HG02884 (cell line): ENCODE data around the gene CCR7.

ENCODE experiments used
- ATAC-seq: cut with Tn5 transposase; IDR thresholded peaks from one replicate; pipeline ENCODE4 v1.9.1; 2021; ENCODE audit warnings: mild to moderate bottlenecking, moderate library complexity; ENCODE audit not compliant: unreplicated experiment

CCR7 gene

DNA sequence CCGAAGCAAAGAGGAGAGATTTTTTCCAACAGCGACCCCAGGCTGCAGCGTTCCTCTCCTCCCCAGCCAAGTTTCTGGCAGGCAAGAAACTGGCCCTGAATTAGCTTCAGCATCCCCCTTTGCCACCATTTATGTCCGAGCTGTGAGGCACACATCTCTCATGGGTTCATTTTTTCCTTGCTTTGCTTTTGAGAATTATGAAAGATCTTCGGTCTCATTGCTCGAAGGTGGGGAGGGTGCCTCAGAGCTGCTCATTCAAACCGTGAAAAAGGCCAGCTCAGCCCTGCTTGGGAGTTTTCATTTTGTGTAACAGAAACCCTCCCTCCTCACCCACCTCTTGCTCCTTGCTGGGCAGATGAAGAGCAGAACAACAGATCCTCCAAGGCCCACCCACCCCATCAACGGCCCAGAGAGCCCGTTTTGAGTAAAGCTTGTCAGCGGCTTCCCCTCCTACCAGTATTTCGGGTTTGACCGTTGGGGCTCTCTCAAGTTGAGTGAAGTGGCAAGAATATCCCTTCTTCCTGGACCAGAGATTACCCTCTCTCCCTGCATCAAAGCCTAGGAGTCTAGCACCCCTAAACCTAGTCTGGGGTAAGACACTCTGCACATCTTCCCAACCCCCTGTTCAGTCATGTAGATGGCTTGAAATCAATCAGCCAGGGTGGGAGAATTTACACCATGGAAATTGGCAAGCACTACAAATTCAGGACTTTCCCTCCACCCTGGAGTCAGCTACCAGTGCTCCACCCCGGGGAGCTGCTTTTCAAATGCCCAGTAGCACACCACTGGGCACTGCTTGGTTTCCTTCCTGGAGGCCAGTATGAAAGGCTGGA is 1.8 kb downstream of the CCR7 start:
- no peak for ATAC-seq

DNA sequence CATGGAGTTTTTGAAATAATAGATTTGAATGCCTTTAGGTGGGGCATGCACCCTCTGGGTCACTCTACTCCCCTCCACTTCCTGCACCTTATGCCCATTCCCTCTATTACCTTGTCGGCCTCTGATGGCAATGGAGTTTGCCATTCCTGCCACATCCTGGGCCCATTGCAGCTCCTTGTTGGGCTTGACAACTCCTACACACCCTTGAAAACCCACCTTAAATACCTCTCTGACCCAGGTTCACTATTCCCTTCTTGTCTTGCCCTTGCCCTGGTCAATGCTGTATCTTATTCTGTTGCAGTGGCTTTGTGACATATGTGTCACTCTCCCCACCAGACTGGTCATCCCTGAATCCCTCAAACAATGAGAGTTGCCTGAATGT is 2.4 kb downstream of the CCR7 start:
- ATAC-seq: no peak

DNA sequence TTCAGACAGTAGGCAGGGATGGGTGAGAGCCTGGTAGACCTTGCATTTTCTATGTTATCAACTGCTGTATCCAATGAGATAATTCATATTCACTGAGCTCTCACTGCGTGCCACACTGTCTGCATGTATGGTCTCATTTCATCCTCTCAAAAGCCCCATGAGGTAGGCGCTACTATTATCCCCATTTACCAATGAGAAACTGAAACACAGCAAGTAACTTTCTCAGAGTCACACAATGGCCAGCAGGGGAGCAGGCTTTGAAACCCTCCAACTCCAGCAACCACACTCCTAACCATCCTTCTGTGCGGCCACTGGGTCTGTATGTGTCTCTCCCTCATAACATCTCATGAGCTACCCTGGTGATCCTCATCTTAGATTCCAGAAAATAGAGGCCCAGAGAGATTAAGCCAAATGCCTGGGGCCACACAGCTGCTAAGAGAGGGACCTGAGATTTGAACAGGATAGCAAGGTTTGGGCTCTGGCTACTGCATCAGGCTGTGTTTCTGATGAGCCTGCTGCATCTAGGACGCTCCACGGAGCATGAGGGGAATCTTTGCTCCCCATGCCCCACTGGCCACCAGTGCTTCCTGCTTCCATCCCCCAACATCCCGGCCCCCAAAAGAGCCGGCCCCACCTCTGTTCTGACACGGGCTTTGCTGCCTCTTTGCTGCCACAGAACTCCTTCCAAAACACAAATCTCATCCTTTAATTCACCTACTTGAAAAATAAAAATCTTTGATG is 3.2 kb downstream of the CCR7 start:
- ATAC-seq: no peak

DNA sequence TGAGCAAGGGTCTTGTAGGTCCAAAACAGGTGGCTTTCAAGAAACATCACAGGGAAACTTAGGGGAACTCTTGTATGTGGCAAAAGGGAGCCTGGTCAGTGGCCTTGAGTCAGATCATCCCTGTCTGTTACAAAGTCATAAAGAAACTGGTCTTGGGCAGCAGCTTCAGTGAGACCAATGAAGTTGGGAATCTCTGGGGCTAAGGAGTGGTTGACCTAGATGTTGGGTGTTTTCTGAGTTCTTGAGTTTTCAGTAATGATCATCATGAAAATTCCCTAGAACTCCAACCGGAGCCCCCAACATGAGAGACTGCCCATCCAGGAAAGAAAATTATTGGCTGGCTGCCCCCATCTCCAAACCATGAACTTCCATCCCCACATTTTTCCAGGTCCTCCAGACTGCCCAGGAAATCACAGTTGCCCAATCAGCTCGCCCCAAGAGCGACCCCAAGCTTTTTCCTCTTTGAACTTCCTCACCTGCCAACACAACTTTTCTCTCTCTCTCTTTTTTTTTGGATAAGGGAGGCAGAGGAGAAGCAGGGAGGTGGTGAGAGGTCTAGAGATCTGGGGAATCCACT is 3.9 kb downstream of the CCR7 start:
- peak; percentile 33 for ATAC-seq

DNA sequence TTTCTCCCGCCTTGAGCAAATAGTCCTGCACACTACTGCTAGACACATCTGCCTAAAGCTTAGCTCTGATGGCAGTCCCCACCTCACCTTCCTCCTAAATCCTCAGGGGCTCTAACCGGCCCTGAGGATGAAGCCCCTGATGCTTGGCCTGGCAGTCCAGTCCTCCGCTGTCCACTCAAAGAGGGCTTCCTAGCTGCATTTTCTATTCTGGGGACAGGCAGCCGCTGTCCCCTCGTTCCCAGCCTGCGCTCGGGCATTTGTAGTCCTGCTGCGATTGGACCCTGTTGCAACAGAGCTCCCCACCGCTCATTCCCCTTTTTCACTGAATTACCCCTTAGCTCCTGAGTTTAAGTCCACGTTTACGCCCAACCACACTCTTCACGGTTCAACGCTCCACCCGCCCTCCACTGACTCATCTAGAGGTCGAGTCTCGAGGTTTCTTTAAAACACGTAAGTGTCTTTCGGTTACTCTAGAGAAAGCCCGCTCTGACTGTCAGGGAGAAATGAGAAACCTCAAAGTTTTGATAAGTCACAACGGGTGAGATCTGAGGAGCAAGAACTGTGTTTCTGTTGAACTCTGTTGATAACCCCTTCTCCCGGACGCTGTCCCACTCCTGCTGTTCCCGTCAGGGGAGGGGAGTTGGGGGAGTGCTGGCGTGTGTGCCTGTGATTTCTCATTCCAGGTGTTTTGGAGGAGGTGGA is 4.5 kb downstream of the CCR7 start:
- ATAC-seq: peak; percentile 55

DNA sequence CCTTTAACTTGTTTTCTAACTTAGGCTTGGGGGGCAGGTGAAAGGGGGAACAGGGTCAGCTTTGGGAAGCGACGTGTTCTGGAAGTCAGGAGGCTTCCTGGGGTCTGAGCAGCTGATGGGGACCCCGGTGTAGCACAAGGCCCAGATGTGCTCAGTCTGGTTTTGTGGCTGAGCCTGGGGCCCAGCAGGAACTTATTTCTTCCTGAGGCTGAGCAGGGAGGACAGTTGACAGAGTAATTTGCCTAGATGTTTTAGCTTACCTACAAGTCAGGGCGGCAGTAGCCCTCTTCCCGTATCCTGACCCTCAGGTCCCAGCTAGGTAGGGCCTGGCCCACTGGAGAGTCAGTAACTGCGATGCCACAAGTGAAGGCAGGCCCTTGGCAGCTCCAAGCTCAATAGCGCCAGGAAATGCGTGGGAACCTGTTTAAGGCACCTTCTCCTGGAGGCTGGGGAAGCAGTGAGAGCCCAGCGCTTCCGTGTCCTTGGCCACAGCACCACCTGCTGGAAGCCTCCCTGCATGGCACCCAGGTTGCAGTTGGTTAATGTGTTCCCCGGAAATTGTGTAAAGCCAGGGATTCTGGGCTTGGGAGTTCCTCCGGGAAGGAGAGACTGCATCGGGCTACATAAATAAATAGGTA is 5.2 kb downstream of the CCR7 start:
- ATAC-seq: no peak

DNA sequence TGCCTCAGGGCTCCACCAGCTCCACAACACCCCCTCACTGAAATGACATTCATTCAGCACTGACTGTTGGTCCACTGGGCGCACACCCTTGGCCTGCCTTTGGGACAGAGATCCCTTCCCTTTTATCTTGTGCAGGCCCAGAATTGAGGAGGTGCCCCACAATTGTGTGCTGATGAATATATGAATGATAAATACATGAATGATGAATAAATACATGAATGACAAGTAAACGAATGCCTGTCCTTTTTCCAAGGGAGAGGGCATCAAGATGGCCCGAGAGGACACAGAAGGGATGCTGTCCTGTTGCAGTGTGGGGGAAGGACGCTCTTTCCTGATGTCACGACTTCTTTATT is 5.7 kb downstream of the CCR7 start:
- no peak for ATAC-seq

DNA sequence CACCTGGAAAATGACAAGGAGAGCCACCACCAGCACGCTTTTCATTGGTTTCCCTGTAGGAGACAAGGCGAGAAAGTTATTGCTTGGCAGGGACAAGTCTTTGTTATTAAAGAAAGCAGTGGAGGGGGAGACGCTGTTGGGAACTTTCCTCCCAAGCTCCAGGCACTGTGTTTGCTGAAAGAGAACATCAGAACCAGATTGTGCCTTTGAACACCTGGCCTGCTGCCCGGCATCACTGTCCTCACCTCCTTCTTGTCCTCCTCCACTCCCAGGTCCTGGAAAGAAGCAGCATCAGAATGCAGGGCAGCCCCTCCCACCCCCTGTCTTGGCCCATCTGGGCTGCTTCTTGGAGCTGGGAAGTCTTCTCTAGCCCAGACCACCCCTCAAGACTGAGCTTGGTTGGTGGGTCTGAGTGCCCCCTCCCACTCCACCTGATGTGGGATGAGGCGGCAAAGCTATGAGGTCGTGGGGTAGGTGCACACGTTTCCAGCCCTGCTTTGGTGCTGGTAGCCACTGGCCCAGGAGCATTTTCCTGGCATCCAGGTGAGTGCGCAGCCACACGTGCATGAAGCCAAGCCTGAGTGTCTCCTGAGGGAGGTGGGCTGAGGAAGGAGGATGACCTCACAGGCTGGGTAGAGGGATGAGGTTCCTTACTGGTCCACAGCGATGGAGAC is 6.2 kb downstream of the CCR7 start:
- no peak for ATAC-seq

DNA sequence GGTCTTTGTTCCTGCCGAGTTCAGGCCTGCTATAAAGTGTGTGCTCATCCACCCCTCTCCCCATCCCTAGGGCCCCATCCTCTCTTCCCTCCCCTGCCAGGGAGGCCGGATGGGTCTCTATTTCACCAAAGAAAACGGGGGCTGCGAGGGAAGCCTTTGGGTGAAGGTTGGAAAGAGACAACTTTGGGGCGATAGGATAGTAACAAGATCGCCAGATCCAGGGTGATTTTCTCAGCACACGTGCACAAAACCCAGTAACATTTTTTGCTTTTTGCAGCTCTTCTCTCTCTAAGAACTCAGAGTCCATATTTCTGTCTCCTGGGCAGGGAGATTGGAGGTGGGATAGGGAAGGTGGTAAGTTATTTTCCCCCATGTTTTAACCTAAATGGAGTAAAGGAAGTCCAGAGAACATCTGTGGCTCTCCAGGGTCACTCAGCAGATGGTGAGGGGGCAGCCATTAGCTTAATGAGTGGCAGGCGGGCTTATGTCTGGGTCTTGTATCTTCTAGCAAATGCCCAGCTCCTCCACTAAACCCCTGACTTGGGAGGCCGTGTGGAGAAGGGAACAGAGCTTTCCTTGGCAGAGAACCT is 6.9 kb downstream of the CCR7 start:
- ATAC-seq: no peak

DNA sequence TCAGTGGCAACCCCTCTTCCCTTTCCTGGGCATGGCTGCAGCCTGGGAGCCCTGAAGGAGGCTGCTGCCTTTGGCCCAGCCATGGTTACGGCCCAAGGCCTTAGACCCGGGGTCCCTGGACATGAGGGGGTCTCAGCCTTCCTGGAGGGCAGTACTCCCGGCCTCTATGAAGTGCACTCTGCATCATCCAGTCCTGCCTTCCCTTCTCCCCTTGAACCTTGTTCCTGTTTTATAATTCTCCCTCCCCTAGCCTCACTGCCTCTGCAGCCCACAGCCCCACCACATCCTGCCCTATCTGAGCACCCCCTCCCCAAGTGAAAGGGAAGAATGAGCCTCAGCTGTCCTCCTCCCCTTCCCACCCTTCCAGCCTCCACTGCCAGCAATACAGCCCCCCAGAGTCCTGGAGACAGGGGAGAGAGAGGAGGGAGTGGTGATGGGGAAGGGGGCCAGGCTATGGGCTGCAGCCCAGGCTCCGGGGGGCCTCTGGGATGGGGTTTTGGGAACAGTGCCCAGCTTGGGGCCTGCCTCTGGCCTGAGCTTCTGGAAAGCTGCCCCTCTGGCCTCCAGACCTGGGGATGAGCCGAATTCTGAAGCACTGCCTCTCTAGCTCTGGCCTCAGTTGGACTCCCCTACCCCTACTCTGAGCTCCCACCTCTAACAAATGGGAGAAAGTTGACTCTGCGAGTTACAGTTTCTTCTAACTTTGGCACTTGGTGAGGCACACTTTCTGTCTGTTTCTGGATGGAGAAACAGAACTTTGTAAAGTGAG is 7.6 kb downstream of the CCR7 start:
- no peak for ATAC-seq

DNA sequence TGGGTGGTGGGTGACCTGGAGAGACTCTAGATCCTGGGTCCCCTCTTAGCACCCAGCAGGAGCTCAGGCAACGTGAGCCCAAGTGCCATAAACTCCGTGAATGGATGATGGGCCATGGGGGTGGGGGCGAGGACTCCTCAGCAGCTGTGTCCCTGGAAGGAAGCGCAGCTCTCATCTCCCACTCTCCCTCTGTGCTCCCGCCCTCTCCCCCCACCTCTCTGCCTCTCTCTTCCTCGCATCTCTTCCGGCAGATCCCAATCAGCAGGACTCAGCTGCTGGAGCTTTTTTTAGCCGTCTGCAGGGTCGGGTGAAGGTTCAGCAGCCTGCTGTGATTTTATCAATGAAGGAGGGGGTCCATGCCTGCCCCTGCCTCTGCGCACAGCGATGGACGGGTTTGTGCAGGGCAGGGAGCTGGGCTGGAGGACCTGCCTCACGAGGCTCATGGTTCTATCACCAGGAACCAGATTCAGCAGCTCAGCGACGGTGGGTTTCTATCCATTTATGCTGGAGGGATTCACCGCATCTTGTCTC is 8.3 kb downstream of the CCR7 start:
- ATAC-seq: no peak

DNA sequence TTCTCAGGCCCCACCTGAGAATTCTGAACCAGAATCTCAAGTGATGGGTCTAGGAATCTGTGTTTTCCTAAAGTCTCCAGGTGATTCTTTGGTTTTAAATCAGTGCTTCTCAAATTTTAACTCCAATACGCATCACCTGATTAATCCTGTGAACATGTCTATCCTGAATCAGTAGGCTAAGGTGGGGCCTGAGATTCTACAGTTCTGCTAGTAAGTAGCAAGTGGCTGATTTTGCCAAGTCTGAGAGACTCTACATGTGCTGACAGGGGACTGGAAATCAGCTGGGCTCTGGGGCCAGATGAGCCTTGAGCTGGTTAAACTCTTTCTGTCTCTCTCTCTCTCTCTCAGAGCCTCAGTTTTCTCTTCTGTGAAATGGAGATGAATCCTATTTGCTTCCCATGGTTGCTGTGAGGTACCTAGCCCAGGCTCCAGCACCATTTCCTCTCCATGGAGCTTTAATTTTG is 9.0 kb downstream of the CCR7 start:
- no peak for ATAC-seq

DNA sequence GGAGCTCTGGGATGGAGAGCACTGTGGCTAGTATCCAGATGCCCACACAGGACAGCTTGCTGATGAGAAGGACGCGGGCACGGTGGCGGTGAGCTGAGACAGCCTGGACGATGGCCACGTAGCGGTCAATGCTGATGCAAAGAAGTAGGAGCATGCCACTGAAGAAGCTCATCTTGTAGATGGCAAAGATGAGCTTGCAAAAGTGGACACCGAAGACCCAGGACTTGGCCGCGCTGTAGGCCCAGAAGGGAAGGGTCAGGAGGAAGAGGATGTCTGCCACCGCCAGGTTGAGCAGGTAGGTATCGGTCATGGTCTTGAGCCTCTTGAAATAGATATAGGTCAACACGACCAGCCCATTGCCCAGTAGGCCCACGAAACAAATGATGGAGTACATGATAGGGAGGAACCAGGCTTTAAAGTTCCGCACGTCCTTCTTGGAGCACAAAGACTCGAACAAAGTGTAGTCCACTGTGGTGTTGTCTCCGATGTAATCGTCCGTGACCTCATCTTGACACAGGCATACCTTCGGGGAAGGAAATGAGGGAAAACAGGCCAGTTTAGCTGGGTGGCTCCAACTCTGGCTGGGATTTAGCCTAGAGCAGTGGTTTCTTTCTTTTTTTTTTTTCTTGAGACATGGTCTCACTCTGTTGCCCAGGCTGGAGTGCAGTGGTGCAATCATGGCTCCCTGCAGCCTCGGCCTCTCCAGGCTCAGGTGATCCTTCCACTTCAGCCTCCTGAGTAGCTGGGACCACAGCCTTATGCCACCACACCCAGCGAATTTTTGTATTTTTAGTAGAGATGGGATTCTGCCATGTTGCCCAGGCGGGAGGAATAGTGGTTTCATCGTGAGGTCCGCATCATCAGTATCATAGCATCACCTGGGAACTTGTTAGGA is 9.7 kb downstream of the CCR7 start:
- ATAC-seq: no peak

DNA sequence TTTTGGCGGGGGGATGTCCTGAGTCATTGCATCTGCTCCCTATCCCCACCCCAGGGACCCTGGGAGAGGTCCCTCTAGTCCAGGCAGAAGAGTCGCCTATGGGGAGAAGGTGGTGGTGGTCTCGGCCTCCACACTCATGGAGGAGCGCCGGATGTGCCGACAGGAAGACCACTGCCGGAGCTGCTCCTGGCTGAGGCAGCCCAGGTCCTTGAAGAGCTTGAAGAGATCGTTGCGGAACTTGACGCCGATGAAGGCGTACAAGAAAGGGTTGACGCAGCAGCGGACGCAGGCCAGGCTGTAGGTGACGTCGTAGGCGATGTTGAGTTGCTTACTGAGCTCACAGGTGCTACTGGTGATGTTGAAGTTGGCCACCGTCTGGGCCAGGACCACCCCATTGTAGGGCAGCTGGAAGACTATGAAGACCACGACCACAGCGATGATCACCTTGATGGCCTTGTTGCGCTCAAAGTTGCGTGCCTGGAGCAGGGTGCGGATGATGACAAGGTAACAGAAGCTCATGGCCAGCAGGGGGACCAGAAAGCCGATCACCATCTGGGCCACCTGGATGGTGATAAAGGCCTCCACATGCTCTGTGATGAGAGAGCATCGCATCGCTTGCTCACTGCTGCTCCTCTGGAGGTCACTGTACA is 10.5 kb downstream of the CCR7 start:
- ATAC-seq: no peak

DNA sequence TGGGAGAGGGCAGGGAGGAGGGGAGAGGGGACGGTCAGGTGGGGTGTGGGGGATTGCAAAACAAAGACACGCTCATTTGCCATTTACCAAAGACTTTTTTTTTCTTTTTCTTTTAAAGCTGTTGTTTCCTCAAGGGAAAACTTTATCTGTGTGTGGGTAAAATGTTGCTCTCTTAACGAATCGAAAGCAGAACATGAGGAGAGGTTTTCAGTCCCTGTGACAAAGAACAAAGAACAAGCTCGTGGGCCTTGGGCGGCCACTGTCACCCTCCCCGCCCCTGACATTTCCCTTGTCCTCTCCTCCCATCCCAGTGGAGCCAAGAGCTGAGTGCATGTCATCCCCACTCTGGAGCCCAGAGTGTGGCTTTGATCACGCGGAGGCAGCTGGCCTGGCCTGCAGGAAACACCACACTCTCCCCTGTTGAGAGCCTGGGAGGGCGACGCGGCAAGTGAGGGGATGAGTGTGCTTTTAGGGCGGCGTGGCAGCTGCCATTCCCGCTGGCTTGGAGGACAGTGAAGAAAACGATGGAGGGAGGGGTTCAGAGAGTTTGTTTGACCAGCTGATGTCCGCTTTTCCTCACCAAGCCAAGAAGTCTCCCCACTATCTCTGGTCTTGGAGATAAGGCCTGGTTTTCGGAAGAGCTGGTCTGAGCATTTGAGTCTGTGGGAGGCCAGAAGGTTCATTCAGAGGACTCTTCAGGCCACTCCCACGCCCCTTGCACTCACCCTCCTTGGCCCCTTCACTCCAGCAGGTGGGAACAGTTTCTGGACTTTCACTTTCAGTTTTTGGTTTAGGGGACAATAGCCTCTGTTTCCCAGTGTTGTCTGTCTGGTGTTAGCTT is 11.4 kb downstream of the CCR7 start:
- no peak for ATAC-seq

DNA sequence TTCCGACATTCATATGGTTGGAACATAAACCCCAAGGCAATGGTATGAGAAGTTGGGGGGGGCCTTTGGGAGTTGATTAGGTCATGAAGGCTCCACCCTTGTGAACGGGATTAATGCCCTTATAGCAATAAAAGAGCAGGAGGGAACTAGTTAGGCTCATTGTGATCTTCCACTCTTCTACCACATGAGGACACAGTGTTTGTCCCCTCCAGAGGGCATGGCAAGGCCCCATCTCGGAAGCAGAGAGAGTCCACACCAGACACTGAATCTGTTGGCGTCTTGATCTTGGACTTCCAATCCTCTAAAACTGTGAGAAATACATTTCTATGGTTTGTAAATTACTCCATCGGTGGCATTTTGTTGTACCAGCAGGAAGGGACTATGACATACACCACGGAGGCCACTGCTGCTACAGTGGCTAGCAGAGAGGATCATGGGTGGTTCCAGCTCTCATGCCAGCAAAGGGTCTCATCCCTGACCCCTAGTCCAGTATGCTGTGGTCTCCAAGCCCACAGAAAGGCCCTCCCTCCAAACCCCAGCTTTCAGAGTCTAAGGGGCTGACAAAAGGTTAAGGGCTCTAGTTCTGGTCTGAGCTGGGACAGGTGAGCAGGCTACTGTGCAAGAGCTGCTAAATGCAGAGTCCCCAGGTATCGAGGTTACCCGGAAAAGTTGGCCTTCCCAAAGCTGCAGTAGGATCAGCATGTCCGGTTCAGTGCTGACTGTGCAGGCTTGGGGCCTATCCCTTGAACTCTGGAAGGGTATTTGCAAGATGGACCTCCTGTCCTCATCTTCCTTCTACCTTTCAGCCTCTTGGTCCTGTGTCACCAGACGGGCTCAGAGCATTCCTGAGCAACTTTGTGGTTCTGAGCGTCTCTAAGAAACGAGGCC is 12.2 kb downstream of the CCR7 start:
- no peak for ATAC-seq
